ENCODE measurements around the gene DTYMK.

Gene DTYMK, protein sequence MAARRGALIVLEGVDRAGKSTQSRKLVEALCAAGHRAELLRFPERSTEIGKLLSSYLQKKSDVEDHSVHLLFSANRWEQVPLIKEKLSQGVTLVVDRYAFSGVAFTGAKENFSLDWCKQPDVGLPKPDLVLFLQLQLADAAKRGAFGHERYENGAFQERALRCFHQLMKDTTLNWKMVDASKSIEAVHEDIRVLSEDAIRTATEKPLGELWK

GRCh38 chr2:241686650-241687425, at the start of gene DTYMK:
TSS of gene DTYMK (minus strand) at chr2:241686815. CDS start at chr2:241686783, 32 bp downstream.
- peak; percentile 95 for DNase-seq

DNA sequence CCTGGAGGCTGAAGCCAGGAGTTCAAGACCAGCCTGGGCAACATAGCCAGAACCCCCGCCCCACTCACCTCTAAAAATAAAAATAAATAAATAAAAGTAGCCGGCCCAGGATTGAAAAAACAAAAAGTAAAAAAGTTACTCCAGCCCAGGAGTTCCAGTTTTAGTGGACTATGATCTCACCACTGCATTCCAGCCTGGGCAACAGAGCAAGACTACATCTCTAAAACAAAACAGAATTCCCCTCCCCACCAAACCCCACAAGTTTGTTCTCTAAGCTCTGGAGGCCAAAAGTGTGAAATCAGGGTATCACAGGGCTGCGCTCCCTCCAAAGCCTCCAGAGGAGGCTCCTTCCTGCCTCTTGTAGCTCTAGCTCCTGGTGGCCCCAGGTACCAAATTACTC, 49.5 kb upstream of the DTYMK start:
- no peak for DNase-seq

GRCh38 chr2:241734467-241735208, 48.0 kb upstream of the DTYMK start, which contains the start of gene D2HGDH:
TSS of gene D2HGDH (plus strand) at chr2:241734630. CDS start at chr2:241735225, 595 bp downstream.
- peak; percentile 98 for DNase-seq

DNA sequence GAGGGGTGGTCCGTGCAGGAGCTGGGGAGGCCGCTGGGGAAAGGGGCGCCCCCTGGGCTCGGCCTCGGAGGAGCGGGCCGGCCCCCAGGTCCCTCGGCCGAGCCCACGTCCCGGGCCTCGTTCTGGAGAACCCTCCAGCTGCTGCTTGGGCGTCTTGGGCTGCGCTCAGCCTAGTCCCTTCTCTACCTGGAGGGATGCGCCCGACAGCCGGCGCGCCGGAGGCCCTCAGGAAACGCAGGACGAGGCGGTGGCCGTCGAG, 47.5 kb upstream of the DTYMK start:
- DNase-seq = no peak

- DNase-seq = no peak
Observed at GRCh38 chr2:241733391-241734207, 47.0 kb upstream of the DTYMK start.

DNA sequence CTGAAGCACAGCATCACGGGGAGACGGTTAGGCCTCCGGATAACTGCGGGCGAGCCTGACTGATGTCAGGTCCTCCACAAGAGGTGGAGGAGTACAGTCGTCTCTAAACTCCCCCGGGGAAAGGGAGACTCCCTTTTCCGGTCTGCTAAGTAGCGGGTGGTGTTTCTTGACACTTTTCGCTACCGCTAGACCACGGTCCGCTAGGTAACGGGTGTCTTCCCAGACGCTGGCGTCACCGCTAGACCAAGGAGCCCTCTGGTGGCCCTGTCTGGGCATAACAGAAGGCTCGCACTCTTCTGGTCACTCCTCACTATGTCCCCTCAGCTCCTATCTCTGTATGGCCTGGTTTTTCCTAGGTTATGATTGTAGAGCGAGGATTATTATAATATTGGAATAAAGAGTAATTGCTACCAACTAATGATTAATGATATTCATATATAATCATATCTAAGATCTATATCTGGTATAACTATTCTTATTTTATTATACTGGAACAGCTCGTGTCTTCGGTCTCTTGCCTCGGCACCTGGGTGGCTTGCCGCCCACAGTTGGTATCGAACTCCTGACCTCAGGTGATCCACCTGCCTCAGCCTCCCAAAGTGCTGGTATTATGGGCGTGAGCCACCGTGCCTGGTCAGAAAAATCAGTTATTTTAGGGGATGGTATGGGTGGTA, 46.0 kb upstream of the DTYMK start:
- DNase-seq = peak; percentile 52

- DNase-seq = no peak
Observed at GRCh38 chr2:241730671-241731293, 44.2 kb upstream of the DTYMK start.

DNA sequence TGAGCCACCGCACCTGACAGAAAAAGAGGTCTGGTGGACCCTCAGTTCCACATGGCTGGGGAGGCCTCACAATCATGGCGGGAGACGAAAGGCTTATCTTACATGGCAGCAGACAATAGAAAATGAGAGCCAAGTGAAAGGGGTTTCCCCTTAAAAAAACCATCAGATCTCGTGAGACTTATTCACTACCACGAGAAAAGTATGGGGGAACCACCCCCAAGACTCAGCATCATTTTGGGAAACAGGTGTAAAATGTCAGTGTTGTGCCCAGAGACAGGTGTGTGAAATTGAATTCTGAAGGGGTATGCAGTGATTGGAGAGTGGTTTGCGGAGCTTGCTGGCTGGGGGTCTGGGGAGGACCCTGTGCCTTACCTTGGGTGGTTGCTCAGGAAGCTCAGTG, 43.3 kb upstream of the DTYMK start:
- DNase-seq = no peak

- DNase-seq = no peak
Observed at GRCh38 chr2:241728627-241729026, 42.0 kb upstream of the DTYMK start.

DNA sequence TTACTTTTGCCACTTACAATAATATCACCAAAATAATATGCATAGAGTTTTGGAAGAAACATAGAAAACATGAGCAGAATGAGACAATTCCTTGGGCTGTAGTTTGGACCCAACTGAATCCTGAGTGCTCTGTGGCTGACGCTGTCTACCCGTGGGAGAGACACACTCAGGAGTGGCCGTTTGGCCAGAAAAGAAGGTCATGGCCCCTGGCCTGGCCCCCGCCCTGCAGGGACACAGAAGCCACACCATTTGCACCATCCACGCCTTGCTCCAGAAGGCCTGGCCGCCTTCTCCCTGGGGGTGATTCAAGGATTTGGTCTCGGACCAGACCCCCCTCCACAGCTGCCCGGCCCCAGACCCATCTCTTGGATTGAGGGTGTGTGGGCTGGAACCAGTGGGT, 41.4 kb upstream of the DTYMK start:
- DNase-seq = no peak

- no peak for DNase-seq
Observed at GRCh38 chr2:241726459-241726858, 39.8 kb upstream of the DTYMK start.

DNA sequence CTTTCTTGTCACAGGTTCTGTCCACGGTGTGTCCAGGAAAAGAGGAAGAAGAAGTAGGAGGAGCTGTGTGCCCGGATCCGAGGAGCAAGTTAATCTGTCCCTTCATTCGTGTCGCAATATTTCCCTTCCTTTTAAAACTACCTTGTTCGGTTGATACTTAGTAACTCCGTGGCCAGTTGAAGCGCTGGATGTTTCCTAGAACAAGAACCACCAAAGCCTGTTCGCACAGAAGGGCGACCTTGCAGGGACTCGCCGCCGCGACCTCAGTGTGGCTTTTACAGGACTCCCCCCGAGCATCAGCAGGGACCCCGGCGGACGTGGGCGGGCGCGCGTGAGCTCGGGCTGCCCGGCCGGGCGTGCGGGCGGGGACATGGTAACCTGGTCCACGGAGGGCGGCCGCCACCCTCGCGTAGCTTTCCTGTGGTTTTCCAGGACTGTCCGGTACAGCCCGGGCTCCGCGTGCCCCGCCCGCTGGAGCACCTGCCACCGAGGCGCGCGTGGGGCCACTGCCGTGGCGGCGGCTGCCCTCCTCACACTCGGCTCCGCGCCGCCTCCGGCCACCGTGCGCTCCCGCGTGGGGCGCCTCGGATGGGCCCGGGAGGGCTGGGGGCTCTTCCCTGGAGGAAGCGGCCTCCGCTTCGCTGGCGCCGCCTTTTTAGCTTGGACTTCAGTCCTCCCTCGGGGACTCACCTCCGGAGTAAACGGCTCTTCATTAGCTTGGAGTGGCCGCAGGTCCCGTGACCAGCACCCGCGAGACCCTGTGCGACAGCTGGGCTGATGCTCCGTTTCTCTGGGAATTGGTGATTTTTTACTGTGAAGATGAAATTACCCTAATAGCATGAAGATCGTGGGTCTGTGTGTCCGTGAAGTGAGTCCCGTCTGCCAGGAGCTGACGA, 38.6 kb upstream of the DTYMK start:
- DNase-seq = no peak

GRCh38 chr2:241724259-241724974, 37.8 kb upstream of the DTYMK start:
- DNase-seq = peak; percentile 30

DNA sequence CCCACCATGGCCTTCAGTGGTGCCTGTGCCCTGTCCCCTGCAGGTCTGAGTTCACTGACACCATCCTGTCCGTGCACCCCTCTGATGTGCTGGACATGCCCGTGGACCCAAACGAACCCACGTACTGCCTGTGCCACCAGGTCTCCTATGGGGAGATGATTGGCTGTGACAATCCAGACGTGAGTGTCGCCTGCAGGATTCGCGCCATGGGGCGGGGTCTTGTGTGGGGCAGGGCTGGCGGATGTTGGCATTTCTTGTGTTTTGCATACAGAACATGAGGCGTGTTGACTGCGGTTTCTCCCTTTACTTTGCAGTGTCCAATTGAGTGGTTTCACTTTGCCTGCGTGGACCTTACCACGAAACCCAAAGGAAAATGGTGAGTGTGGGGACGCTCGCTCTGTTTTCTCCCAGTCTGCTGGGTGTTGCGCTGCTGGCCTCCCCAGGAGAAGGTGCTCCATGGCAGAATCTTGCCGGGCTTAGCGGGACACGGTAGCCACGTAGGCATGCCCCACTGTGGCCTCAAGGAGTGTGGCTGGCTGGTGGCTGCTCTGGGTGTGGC, 36.4 kb upstream of the DTYMK start:
- DNase-seq = no peak

GRCh38 chr2:241721852-241722251, 35.2 kb upstream of the DTYMK start:
- no peak for DNase-seq

DNA sequence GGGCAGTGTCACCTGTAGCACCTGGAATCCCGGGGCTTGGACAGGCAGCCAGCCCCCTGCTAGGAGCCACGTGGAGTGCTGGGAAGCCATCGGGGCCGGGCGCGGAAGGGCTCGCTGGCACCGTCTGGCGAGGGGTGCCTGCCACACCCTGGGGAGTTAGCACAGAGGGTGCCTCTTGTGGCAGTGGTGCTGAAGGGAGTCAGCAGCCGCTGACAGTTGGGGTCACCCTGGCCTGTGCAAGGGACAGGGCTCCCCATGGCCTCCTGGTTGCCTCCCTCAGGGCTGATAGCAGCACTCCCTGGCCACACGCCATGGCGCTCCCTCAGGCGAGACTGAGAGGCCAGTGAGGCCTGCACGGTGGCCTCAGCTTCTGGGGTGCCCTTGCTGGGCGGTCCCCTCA, 33.9 kb upstream of the DTYMK start:
- no peak for DNase-seq

- DNase-seq = no peak
Observed at GRCh38 chr2:241720099-241720498, 33.5 kb upstream of the DTYMK start.

DNA sequence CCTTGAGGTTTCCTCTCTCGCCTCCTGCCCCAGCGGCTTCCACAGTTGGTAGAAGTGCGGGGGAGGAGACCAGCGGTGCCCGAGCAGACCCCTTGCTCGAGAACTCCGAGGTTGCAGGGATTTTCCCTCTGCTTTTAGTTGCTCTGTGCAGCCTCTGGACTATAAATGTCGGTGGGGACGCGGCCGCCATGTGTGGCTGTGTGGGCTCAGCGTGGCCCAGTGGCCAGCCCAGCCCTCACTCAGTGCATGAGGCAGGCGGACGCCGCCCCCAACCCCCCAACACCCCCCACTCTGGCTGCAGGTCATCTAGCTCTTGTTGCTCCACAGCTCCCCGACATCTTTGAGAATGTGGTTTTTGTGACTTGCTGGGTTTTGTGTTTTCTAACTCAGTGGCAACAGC, 32.5 kb upstream of the DTYMK start:
- no peak for DNase-seq

GRCh38 chr2:241708879-241709278, 22.3 kb upstream of the DTYMK start:
- DNase-seq = no peak

DNA sequence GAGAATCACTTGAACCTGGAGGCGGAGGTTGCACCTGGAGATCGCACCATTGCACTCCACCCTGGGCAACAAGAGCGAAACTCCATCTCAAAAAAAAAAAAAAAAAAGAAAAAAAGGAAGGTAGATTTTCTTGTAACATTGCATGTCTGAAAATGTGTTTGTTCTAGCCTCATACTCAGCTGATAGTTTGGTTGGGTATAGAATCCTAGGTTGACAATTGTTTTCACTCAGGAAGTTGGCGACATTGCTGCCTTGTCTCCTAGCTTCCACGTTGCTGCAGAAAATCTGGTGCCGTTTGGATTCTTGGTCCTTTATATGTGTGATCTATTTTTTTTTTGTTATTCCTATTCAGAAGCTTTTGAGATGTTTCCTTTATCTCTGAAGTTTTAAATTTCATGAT, 19.9 kb upstream of the DTYMK start:
- no peak for DNase-seq

All from stimulated activated CD4-positive, alpha-beta T cell treated with anti-CD3 and anti-CD28 coated beads, Interleukin-12 subunit alpha, Interleukin-12 subunit beta, amount 100 ng/mL, for 4 hours (primary cell).